Small intestine (tissue), 7 donors: ENCODE measurements around the gene MTMR12. TPM values are rescaled to one million over a fixed set of nuclear protein-coding genes. Genes with fewer than 3 reads are reported as not detected.

ENCODE experiments used
- DNase-seq, 2 donors: peaks; one replicate each; pipeline versions ENCODE4 v3.0.0 to v3.0.0-alpha.2; 2013
- FAIRE-seq: peaks from 2 replicates; lab custom pipeline; 2012; peaks lifted over from hg19 to GRCh38; lab: Jason Lieb, UNC
- H3K27ac ChIP-seq, 3 donors: one replicate each; pipeline ENCODE4 v1.5.1; 2013; ENCODE audit warnings: low read length in 2 of 3, mild to moderate bottlenecking in 2 of 3, control low read depth in 1 of 3, inconsistent platforms in 1 of 3, low read depth in 1 of 3, moderate library complexity in 1 of 3
- H3K27me3 ChIP-seq, 3 donors: one replicate each; pipeline ENCODE4 v1.6.1; 2013; ENCODE audit warnings: low read length in 3 of 3, inconsistent platforms in 1 of 3; ENCODE audit not compliant: control insufficient read depth in 3 of 3, insufficient read depth in 3 of 3
- H3K36me3 ChIP-seq, 3 donors: one replicate each; pipeline ENCODE4 v1.6.1; 2013; ENCODE audit warnings: low read length in 3 of 3, inconsistent platforms in 1 of 3, low read depth in 1 of 3, mild to moderate bottlenecking in 1 of 3, moderate library complexity in 1 of 3; ENCODE audit not compliant: control insufficient read depth in 3 of 3, insufficient read depth in 2 of 3
- H3K4me1 ChIP-seq, 3 donors: one replicate each; pipeline ENCODE4 v1.6.1; 2013; ENCODE audit warnings: low read length in 2 of 3, inconsistent platforms in 1 of 3, low read depth in 1 of 3, mild to moderate bottlenecking in 1 of 3, moderate library complexity in 1 of 3; ENCODE audit not compliant: control insufficient read depth in 3 of 3, insufficient read depth in 2 of 3
- H3K4me3 ChIP-seq, 3 donors: one replicate each; pipeline ENCODE4 v1.5.1; 2013; ENCODE audit warnings: low read length in 3 of 3, control low read depth in 1 of 3, inconsistent platforms in 1 of 3, low read depth in 1 of 3, mild to moderate bottlenecking in 1 of 3, moderate library complexity in 1 of 3
- H3K9me3 ChIP-seq, 2 donors: one replicate each; pipeline ENCODE4 v1.6.1; 2013; ENCODE audit warnings: low read depth in 1 of 2, low read length in 1 of 2; ENCODE audit not compliant: control insufficient read depth in 2 of 2, insufficient read depth in 1 of 2
- WGBS, 3 donors: extraction: QIAGEN DNeasy Blood & Tissue Kit; methylation state at CpG; one replicate each; pipeline ENCODE4 v1.1.7; 2013; 5-methylcytosine and 5-hydroxymethylcytosine counted together
- polyA plus RNA-seq, 4 donors: library from polyadenylated mRNA; stranded (reverse) in 3 of 4; unstranded in 1 of 4; fragments of 200-250 nt in 3 of 4; fragments of 120-200 nt in 1 of 4; gene quantifications; one replicate each; pipeline versions ENCODE4 v1.2.1 to v1.2.3, GENCODE V29; 2013
- donor health status: healthy with polysubstance abuse.
- donor health status: control.
- donor health status: control.
- donor health status: Bipolar disorder and iron deficiency.
- donor health status: healthy.

Gene MTMR12
- polyA plus RNA-seq, 4 donors: 5.9 to 19.2 (median 9.6) TPM

DNA sequence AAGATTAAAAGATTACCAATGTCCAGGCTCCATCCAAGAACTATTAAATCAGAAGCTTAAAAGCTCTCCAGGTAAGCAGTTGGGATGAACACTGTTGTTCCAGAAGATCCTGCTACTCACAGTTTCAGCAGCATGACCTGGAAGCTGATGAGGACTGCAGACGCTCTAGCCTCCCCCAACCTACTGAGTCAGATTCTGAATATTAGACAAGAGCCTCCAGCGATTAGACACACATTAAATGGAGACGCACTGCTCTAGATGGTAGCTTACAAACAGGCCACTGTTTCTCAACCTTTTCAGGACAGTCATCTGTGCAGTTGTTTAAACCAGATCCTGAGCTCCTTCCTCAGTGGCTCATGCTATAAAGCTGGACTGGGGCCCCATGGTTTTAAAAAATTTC, 54.3 kb downstream of the MTMR12 start:
- H3K36me3 ChIP-seq: peaks cover 13 to 49% (median 24%) of the 10 kb centered on the region in 3 donors
- no peak for FAIRE-seq
- H3K4me1 ChIP-seq: no peaks in the 10 kb centered on the region
- no peaks in the 10 kb centered on the region for H3K27me3 ChIP-seq
- DNase-seq: no peak
- H3K9me3 ChIP-seq: no peaks in the 10 kb centered on the region
- H3K4me3 ChIP-seq: no peak overlapping the region
- WGBS, 3 donors: 88 to 95% (median 94%) methylated on average over 3 of the region's 3 CpGs
- no peak overlapping the region for H3K27ac ChIP-seq

DNA sequence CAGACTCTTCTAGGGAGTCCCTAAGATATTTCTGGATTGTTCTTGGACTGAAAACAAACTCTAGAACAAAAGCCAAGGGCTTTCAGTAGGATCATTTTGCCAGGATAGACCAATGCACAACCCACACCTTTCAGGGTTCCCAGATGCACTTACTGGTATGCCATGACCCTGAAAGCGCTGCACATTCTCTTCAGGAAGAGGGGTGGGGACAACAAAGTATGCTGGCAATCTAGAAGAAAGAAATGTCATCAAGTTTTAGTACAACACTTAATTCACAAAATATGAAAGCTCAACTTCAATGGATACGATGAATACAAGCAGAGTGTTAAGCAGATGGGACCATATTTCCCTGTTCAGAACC, 57.2 kb downstream of the MTMR12 start:
- Histone ChIP-seq H3K27ac (no peak overlapping the region), H3K9me3 (no peaks in the 10 kb centered on the region), H3K27me3 (no peaks in the 10 kb centered on the region), H3K4me1 (no peaks in the 10 kb centered on the region), H3K4me3 (no peak overlapping the region), H3K36me3 (peaks cover 15 to 42% (median 26%) of the 10 kb centered on the region in 3 donors)
- 96 to 100% (median 96%) methylated on average over 2 of the region's 2 CpGs for WGBS, 3 donors
- DNase-seq (no peak), FAIRE-seq (no peak)

- peaks cover 17 to 44% (median 21%) of the 10 kb centered on the region in 3 donors for H3K36me3 ChIP-seq
- no peak overlapping the region for H3K4me3 ChIP-seq
- FAIRE-seq (no peak), DNase-seq (no peak)
- H3K9me3 ChIP-seq: no peaks in the 10 kb centered on the region
- H3K4me1 ChIP-seq: no peaks in the 10 kb centered on the region
- H3K27me3 ChIP-seq: no peaks in the 10 kb centered on the region
- no peak overlapping the region for H3K27ac ChIP-seq
- WGBS, 3 donors: 85 to 96% (median 89%) methylated on average over 5 of the region's 5 CpGs
Observed at GRCh38 chr5:32254881-32255539, 57.7 kb downstream of the MTMR12 start.

DNA sequence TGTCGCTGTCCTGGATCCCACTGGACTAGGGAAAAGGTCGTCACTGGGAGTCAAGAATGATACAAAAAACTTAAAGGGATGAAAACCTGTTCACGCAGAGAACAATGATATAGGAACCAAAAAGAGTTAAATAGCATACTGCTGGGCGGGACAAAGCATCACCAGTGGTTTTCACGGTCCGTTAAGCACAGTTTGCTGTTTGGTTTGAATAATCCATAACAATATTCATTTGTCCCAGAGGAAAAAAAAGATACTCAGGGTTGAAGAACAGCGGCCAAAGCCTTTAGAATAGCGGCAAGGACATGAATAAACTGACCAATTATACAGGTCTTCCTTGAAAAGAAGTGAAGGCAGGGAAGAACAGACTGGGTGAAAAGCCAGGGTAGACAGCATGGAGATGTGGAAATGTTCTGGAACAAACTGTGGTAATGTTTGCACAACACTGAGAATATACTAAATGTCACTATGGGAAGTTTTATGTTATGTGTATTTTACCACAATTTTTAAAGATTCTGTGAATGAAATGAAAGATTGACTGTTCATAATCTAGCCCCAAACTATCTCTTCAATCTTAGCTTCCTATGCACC, 60.8 kb downstream of the MTMR12 start:
- no peak overlapping the region for H3K4me3 ChIP-seq
- DNase-seq: no peak
- H3K36me3 ChIP-seq: peaks cover 13 to 36% (median 21%) of the 10 kb centered on the region in 3 donors
- H3K9me3 ChIP-seq: no peaks in the 10 kb centered on the region
- WGBS, 3 donors: 93 to 96% (median 94%) methylated on average over 8 of the region's 8 CpGs
- H3K27me3 ChIP-seq: no peaks in the 10 kb centered on the region
- peaks cover 0 to 8% (median 0%) of the 10 kb centered on the region in 3 donors for H3K4me1 ChIP-seq
- no peak overlapping the region for H3K27ac ChIP-seq
- FAIRE-seq: no peak

- no peak for FAIRE-seq
- Histone ChIP-seq H3K4me3 (no peak overlapping the region), H3K4me1 (peaks cover 0 to 8% (median 0%) of the 10 kb centered on the region in 3 donors), H3K27me3 (no peaks in the 10 kb centered on the region), H3K27ac (peak overlapping the region in 1 of 3 donors; percentile 58), H3K9me3 (peaks cover 0 to 9% of the 10 kb centered on the region in 2 donors), H3K36me3 (peaks cover 17 to 42% (median 19%) of the 10 kb centered on the region in 3 donors)
- DNase-seq: peak; percentile 74 to 78
- 36 to 72% (median 41%) methylated on average over 2 of the region's 2 CpGs for WGBS, 3 donors
Observed at GRCh38 chr5:32249668-32250067, 63.1 kb downstream of the MTMR12 start.

GRCh38 chr5:32245742-32246141, 67.0 kb downstream of the MTMR12 start:
- DNase-seq (no peak), FAIRE-seq (no peak)
- Histone ChIP-seq H3K4me1 (peaks cover 0 to 8% (median 0%) of the 10 kb centered on the region in 3 donors), H3K36me3 (peaks cover 20 to 36% (median 22%) of the 10 kb centered on the region in 3 donors), H3K9me3 (peaks cover 0 to 9% of the 10 kb centered on the region in 2 donors), H3K4me3 (no peak overlapping the region), H3K27ac (no peak overlapping the region), H3K27me3 (no peaks in the 10 kb centered on the region)
- WGBS, 3 donors: 91 to 96% (median 95%) methylated on average over 1 of the region's 1 CpG

GRCh38 chr5:32244017-32244416, 68.7 kb downstream of the MTMR12 start:
- no peaks in the 10 kb centered on the region for H3K27me3 ChIP-seq
- peaks cover 0 to 9% of the 10 kb centered on the region in 2 donors for H3K9me3 ChIP-seq
- DNase-seq: no peak
- peaks cover 0 to 2% (median 0%) of the 10 kb centered on the region in 3 donors for H3K4me1 ChIP-seq
- no peak overlapping the region for H3K4me3 ChIP-seq
- peaks cover 20 to 42% (median 22%) of the 10 kb centered on the region in 3 donors for H3K36me3 ChIP-seq
- FAIRE-seq: no peak
- H3K27ac ChIP-seq: no peak overlapping the region
- WGBS, 3 donors: 90 to 96% (median 96%) methylated on average over 6 of the region's 6 CpGs

DNA sequence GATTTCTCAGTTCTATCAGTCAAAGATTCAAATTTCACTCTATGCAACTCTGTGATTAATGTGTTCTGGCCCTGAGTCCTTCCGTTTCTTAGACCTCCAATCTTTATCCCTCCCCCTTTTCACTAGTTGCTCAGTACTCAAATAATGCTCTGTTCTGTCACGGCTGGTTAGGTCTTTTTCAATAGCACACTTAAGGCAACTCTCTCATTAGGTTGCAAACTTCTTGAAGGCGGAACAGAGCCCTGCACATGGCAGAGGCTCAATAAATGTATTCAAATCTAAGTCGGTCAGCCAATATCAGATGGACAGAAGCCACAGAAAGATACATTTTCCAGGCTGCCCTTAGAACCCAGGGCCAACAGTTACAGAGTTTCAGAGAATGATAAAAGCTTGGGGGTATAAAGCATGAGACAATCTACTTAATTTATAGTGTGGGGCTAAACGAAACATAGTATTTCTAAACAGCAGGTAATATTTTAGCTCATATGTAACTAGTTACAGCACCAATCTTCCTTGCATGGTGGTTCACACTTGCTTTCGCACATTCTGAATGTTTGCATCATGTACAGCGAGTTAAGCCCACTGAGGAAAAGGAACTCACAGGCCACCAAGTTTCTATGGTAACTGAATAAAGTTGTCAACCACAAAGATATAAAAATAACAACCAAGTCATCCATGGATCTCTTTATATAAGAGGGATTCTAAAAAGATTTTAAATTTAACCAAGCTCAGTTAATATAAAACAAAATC, 71.5 kb downstream of the MTMR12 start:
- H3K9me3 ChIP-seq: peaks cover 0 to 6% of the 10 kb centered on the region in 2 donors
- no peaks in the 10 kb centered on the region for H3K27me3 ChIP-seq
- no peak overlapping the region for H3K4me3 ChIP-seq
- H3K27ac ChIP-seq: no peak overlapping the region
- DNase-seq: no peak
- WGBS, 3 donors: 86 to 94% (median 89%) methylated on average over 7 of the region's 7 CpGs
- H3K4me1 ChIP-seq: no peaks in the 10 kb centered on the region
- no peak for FAIRE-seq
- H3K36me3 ChIP-seq: peaks cover 11 to 48% (median 17%) of the 10 kb centered on the region in 3 donors
